Measurements from ENCODE around the gene MED16.

GRCh38 chr19:848386-848921 is 44.5 kb downstream of the MED16 start:
- TF ChIP-seq POLR2AphosphoS5 (IDR thresholded peaks at IDR 0.05) (no peak), EP300 (IDR thresholded peaks at IDR 0.05) (no peak), POLR2A (IDR thresholded peaks at IDR 0.05) (no peak)

Data from suprapubic skin (tissue), 4 donors.